GM23338 (cell line): ENCODE measurements around the gene UBASH3B.
"Not testable (repeated sequence)": the region's sequence is repeated elsewhere in the genome, so short reads cannot be mapped to it uniquely, and the experiment has no call there.

Source experiments
- CREB1 ChIP-seq: fragments of 250-450 bp; sonication (Bioruptor Pico); IDR thresholded peaks from 2 replicates; pipeline ENCODE4 v1.5.0; 2020; ENCODE audit warnings: low read depth, mild to moderate bottlenecking, moderate library complexity
- CTCF ChIP-seq, 2 experiments: fragments of 200-600 bp in 1 of 2; sonication (generic) in 1 of 2; conservative IDR thresholded peaks; 2 replicates each; pipeline versions ENCODE4 v1.5.1 to v1.6.1; 2016 to 2017; ENCODE audit warnings: antibody characterized with exemption in 2 of 2, low read depth in 2 of 2, mild to moderate bottlenecking in 2 of 2, moderate library complexity in 1 of 2
- EZH2 ChIP-seq: fragments of 200-600 bp; sonication (generic); IDR thresholded peaks from one replicate; pipeline ENCODE4 v1.8.0; 2017; ENCODE audit warnings: antibody characterized with exemption, mild to moderate bottlenecking, low read depth; ENCODE audit not compliant: unreplicated experiment
- REST ChIP-seq: IDR thresholded peaks from one replicate; pipeline ENCODE4 v1.6.1; 2018; ENCODE audit warnings: antibody characterized with exemption; ENCODE audit not compliant: unreplicated experiment

DNA sequence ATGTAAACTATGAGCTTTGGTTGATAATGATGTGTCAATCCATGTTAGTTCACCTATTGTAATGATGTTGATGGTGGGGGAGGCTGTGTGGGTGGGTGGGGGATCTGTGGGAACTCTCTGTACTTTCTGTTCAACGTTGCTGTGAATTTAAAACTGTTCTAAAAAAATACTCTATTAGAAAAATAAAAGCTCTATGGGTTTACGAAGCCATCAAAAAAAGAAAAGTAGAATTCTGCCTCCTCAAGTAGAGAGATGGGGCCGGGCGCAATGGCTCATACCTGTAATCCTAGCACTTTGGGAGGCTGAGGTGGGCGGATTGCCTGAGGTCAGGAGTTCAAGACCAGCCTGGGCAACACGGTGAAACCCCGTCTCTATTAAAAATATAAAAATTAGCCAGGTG is 30.0 kb upstream of the UBASH3B start:
- TF ChIP-seq CREB1; CTCF (conservative IDR thresholded peaks at IDR 0.05; ENCODE audit: low read depth in 2 of 2); REST; EZH2: not testable (repeated sequence)
